IMR-90 (cell line): ENCODE data around the gene C18orf32.

Experiments used
- BHLHE40 ChIP-seq: fragments of 150-350 bp; IDR thresholded peaks from 2 replicates; pipeline ENCODE4 v1.6.1; 2016; ENCODE audit warnings: mild to moderate bottlenecking, low read depth, low read length
- CEBPB ChIP-seq: IDR thresholded peaks from 2 replicates; pipeline ENCODE4 v1.6.1; 2012; ENCODE audit warnings: low read depth, low read length, improper control_type of control experiment
- FOS ChIP-seq: fragments of 150-350 bp; IDR thresholded peaks from 2 replicates; pipeline ENCODE4 v1.6.1; 2016; ENCODE audit warnings: low read depth, low read length
- MAFK ChIP-seq: IDR thresholded peaks from 2 replicates; pipeline ENCODE4 v1.6.1; 2012; ENCODE audit warnings: low read depth, low read length, improper control_type of control experiment
- POLR2A ChIP-seq: IDR thresholded peaks from 2 replicates; pipeline ENCODE4 v1.6.1; 2012; ENCODE audit warnings: mild to moderate bottlenecking, low read depth, low read length
- RAD21 ChIP-seq: IDR thresholded peaks from 2 replicates; pipeline ENCODE4 v1.6.1; 2012; ENCODE audit warnings: low read length, improper control_type of control experiment
- RCOR1 ChIP-seq: IDR thresholded peaks from 2 replicates; pipeline ENCODE4 v1.6.1; 2012; ENCODE audit warnings: mild to moderate bottlenecking, low read length, improper control_type of control experiment; ENCODE audit not compliant: insufficient replicate concordance
- RFX5 ChIP-seq: IDR thresholded peaks from 2 replicates; pipeline ENCODE4 v1.8.0; 2012; ENCODE audit warnings: low read depth, mild to moderate bottlenecking, low read length, moderate library complexity
- SMC3 ChIP-seq: fragments of 150-350 bp; IDR thresholded peaks from 2 replicates; pipeline ENCODE4 v1.6.1; 2016; ENCODE audit warnings: low read depth, mild to moderate bottlenecking, antibody characterized with exemption, low read length, moderate library complexity
- TF ChIP-seq, protein P1 (sequence below): conservative IDR thresholded peaks from 2 replicates; pipeline ENCODE4 v1.5.1; 2012; ENCODE audit warnings: mild to moderate bottlenecking, low read depth, low read length, improper control_type of control experiment
- TF ChIP-seq, protein P2 (sequence below): fragments of 150-350 bp; IDR thresholded peaks from 2 replicates; pipeline ENCODE4 v1.6.1; 2017; ENCODE audit warnings: mild to moderate bottlenecking, antibody characterized with exemption, low read length, low read depth
- TF ChIP-seq, protein P3 (sequence below): fragments of 150-350 bp; IDR thresholded peaks from 2 replicates; pipeline ENCODE4 v1.6.1; 2016; ENCODE audit warnings: low read depth, mild to moderate bottlenecking, low read length, moderate library complexity, borderline replicate concordance

DNA sequence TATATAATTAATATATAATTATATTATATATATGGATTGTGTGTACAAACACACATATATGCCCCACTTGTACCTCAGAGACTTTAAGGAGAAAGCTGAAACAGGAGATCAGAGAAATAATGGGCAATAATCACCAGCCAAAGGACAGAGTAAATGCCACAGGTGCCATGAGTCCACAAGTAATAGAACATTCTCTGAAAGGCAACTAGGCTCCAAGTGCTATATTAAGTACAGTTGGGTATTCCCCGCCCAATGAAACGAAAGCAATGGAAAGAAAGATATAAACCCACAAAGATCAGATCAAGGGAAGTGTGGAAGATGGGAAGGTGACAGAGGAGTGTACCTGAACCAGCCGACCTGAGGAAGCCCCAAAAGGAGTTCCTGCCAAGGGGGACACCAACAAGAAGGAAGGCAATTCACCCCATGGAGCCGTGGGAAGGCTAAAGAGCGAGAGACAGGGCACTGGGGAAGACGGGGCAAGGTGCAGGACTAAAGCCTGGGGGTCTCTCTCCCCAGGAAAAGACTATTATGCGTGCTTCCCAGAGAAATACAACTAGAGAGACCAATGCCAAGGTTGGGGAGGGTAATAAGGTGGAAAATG, 45.6 kb downstream of the C18orf32 start:
- TF ChIP-seq POLR2A (no peak), SMC3 (no peak), RCOR1 (no peak), MAFK (no peak), CEBPB (no peak), RFX5 (no peak), RAD21 (no peak), FOS (no peak), BHLHE40 (no peak)
- TF ChIP-seq, protein P1, sequence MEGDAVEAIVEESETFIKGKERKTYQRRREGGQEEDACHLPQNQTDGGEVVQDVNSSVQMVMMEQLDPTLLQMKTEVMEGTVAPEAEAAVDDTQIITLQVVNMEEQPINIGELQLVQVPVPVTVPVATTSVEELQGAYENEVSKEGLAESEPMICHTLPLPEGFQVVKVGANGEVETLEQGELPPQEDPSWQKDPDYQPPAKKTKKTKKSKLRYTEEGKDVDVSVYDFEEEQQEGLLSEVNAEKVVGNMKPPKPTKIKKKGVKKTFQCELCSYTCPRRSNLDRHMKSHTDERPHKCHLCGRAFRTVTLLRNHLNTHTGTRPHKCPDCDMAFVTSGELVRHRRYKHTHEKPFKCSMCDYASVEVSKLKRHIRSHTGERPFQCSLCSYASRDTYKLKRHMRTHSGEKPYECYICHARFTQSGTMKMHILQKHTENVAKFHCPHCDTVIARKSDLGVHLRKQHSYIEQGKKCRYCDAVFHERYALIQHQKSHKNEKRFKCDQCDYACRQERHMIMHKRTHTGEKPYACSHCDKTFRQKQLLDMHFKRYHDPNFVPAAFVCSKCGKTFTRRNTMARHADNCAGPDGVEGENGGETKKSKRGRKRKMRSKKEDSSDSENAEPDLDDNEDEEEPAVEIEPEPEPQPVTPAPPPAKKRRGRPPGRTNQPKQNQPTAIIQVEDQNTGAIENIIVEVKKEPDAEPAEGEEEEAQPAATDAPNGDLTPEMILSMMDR = no peak
- TF ChIP-seq, protein P2, sequence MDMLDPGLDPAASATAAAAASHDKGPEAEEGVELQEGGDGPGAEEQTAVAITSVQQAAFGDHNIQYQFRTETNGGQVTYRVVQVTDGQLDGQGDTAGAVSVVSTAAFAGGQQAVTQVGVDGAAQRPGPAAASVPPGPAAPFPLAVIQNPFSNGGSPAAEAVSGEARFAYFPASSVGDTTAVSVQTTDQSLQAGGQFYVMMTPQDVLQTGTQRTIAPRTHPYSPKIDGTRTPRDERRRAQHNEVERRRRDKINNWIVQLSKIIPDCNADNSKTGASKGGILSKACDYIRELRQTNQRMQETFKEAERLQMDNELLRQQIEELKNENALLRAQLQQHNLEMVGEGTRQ = no peak
- TF ChIP-seq, protein P3, sequence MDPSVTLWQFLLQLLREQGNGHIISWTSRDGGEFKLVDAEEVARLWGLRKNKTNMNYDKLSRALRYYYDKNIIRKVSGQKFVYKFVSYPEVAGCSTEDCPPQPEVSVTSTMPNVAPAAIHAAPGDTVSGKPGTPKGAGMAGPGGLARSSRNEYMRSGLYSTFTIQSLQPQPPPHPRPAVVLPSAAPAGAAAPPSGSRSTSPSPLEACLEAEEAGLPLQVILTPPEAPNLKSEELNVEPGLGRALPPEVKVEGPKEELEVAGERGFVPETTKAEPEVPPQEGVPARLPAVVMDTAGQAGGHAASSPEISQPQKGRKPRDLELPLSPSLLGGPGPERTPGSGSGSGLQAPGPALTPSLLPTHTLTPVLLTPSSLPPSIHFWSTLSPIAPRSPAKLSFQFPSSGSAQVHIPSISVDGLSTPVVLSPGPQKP = no peak
